Measurements from ENCODE around the gene STPG3. TPM values are rescaled to one million over a fixed set of nuclear protein-coding genes. Genes with fewer than 3 reads are reported as not detected.
"Not testable (repeated sequence)": the region's sequence is repeated elsewhere in the genome, so short reads cannot be mapped to it uniquely, and the experiment has no call there.

Gene STPG3
- total RNA-seq, 1 donor from 2014 or later, result not detected

DNA sequence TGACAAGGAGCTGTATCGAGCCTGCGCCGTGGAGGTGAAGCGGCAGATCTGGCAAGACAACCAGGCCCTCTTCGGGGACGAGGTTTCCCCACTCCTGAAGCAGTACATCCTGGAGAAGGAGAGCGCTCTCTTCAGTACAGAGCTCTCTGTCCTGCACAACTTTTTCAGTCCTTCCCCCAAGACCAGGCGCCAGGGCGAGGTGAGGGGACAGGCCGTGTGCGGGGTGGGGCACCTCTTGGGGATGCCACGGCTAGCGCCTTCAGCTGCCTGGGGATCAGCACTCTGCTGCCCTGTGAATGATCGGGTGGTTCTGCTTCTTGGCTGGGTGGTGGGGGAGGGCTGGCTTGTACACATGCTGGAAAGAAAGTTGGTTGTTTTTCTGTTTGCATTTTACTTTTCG lies 5.8 kb downstream of the STPG3 start:
- no peak for DNase-seq (ENCODE audit: extremely low spot score in 2 of 2)
- H3K27ac ChIP-seq, result no peak overlapping the region
- peak overlapping the region in 1 of 2 donors; percentile 88 for H3K4me3 ChIP-seq
- intact Hi-C loops (cut with DNase I), result no loop called here
- no peak for TF ChIP-seq POLR2AphosphoS5 (IDR thresholded peaks at IDR 0.05; ENCODE audit: insufficient read depth in 1 of 2, low read depth in 1 of 2)
- TF ChIP-seq POLR2A (IDR thresholded peaks at IDR 0.05), result no peak
- TF ChIP-seq, protein P1, sequence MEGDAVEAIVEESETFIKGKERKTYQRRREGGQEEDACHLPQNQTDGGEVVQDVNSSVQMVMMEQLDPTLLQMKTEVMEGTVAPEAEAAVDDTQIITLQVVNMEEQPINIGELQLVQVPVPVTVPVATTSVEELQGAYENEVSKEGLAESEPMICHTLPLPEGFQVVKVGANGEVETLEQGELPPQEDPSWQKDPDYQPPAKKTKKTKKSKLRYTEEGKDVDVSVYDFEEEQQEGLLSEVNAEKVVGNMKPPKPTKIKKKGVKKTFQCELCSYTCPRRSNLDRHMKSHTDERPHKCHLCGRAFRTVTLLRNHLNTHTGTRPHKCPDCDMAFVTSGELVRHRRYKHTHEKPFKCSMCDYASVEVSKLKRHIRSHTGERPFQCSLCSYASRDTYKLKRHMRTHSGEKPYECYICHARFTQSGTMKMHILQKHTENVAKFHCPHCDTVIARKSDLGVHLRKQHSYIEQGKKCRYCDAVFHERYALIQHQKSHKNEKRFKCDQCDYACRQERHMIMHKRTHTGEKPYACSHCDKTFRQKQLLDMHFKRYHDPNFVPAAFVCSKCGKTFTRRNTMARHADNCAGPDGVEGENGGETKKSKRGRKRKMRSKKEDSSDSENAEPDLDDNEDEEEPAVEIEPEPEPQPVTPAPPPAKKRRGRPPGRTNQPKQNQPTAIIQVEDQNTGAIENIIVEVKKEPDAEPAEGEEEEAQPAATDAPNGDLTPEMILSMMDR (IDR thresholded peaks at IDR 0.05), result no peak
- no peaks in the 10 kb centered on the region for H3K9me3 ChIP-seq
- no peaks in the 10 kb centered on the region for H3K27me3 ChIP-seq
- H3K36me3 ChIP-seq, result peaks cover 0 to 19% of the 10 kb centered on the region in 2 donors
- peaks cover 27% of the 10 kb centered on the region for H3K4me1 ChIP-seq

DNA sequence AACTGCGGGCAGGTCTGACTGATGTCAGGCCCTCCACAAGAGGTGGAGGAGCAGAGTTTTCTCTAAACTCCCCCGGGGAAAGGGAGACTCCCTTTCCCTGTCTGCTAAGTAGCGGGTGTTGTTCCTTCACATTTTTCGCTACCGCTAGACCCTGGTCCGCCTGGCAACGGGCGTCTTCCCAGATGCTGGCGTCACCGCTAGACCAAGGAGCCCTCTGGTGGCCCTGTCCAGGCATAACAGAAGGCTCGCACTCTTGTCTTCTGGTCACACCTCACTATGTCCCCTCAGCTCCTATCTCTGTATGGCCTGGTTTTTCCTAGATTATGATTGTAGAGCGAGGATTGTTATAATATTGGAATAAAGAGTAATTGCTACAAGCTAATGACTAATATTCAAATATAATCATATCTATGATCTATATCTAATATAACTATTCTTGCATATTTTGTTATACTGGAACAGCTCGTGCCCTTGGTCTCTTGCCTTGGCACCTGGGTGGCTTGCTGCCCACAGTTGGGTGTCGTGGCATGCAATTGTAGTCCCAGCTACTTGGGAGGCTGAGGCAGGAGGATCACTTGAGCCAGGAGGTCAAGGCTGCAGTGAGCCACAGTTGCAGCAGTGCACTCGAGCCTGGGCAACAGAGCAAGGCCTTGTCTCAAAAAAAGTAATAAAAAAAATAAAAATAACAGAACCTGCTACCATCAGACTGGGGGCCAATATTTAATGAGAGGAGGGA lies 11.3 kb downstream of the STPG3 start:
- H3K4me1 ChIP-seq; intact Hi-C loops (cut with DNase I); H3K27me3 ChIP-seq; H3K4me3 ChIP-seq; H3K27ac ChIP-seq; DNase-seq (ENCODE audit: extremely low spot score in 2 of 2); H3K9me3 ChIP-seq: not testable (repeated sequence)
- H3K36me3 ChIP-seq, result peaks cover 0 to 52% of the 10 kb centered on the region in 2 donors
- TF ChIP-seq, protein P1 (IDR thresholded peaks at IDR 0.05), result peak; percentile 14 to 34 (median 15)

DNA sequence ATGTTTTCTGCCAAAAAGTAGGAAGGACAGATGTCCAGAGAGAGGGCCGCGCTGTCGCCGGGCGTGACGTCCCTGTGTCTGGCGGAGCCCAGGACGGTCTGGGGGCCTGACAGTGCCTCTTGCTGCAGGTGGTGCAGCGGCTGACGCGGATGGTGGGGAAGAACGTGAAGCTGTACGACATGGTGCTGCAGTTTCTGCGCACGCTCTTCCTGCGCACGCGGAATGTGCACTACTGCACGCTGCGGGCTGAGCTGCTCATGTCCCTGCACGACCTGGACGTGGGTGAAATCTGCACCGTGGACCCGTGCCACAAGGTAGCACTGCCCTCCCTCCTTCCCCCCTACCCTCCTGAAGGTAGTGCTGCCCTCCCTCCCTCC lies 11.8 kb downstream of the STPG3 start:
- DNase-seq (ENCODE audit: extremely low spot score in 2 of 2), result no peak
- no peak for TF ChIP-seq POLR2AphosphoS5 (IDR thresholded peaks at IDR 0.05; ENCODE audit: insufficient read depth in 1 of 2, low read depth in 1 of 2)
- TF ChIP-seq, protein P1 (IDR thresholded peaks at IDR 0.05), result no peak
- no peak for TF ChIP-seq POLR2A (IDR thresholded peaks at IDR 0.05)
- Histone ChIP-seq H3K27me3 (no peaks in the 10 kb centered on the region), H3K4me3 (no peak overlapping the region), H3K9me3 (no peaks in the 10 kb centered on the region), H3K36me3 (peaks cover 0 to 53% of the 10 kb centered on the region in 2 donors), H3K27ac (no peak overlapping the region), H3K4me1 (no peaks in the 10 kb centered on the region)
- intact Hi-C loops (cut with DNase I), result no loop called here

DNA sequence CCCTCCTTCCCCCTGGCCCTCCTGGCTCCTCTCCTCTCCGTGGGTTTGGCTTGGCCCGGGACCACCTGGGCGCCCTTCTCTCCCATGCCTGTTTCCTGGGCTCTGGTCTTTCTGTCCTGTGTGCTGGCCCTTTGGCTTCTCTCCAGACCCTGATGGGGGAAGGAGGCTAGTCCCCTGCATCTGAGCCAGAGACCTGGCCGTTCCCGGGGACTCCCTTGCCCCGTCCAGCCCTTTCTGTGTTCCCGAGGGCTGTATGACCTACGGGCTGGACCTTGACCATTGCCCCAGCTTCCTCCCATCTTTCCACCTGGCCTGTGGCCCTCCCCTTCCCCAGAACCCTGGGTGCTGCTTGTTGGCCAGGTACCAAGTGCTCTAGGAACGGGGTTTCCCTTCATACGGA lies 12.4 kb downstream of the STPG3 start:
- H3K36me3 ChIP-seq, result peaks cover 0 to 49% of the 10 kb centered on the region in 2 donors
- peaks cover 5% of the 10 kb centered on the region for H3K4me1 ChIP-seq
- no peaks in the 10 kb centered on the region for H3K27me3 ChIP-seq
- H3K9me3 ChIP-seq, result no peaks in the 10 kb centered on the region
- no peak for TF ChIP-seq POLR2A (IDR thresholded peaks at IDR 0.05)
- TF ChIP-seq, protein P1 (IDR thresholded peaks at IDR 0.05), result no peak
- no peak for TF ChIP-seq POLR2AphosphoS5 (IDR thresholded peaks at IDR 0.05; ENCODE audit: insufficient read depth in 1 of 2, low read depth in 1 of 2)
- no peak for DNase-seq (ENCODE audit: extremely low spot score in 2 of 2)
- H3K27ac ChIP-seq, result no peak overlapping the region
- intact Hi-C loops (cut with DNase I), result no loop called here
- H3K4me3 ChIP-seq, result no peak overlapping the region

DNA sequence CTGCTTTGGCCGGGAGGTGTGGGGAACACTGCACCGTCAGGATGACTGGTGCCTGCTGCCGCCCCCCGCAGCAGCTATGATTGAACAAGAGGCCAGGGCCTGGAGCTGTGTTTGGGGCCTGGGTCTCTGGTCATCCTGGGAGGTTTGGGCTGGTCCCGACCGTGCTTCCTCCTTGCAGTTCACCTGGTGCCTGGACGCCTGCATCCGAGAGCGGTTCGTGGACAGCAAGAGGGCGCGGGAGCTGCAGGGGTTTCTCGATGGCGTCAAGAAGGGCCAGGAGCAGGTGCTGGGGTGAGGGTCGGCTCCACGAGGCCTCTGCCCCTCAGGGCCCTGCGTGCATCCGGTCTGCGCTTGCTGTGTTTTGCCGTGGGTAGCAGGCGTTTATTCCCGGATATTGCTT lies 13.0 kb downstream of the STPG3 start:
- TF ChIP-seq, protein P1 (IDR thresholded peaks at IDR 0.05), result no peak
- TF ChIP-seq POLR2A (IDR thresholded peaks at IDR 0.05) (no peak), POLR2AphosphoS5 (IDR thresholded peaks at IDR 0.05; ENCODE audit: insufficient read depth in 1 of 2, low read depth in 1 of 2) (no peak)
- DNase-seq (ENCODE audit: extremely low spot score in 2 of 2), result no peak
- Histone ChIP-seq H3K4me1 (peaks cover 5% of the 10 kb centered on the region), H3K27me3 (no peaks in the 10 kb centered on the region), H3K36me3 (peaks cover 0 to 44% of the 10 kb centered on the region in 2 donors), H3K9me3 (no peaks in the 10 kb centered on the region), H3K27ac (no peak overlapping the region), H3K4me3 (no peak overlapping the region)
- intact Hi-C loops (cut with DNase I), result no loop called here

Data from vagina (tissue), 2 donors.